Femur (tissue), 1 donor: Measurements from ENCODE around the gene CASK.

Experiments
- DNase-seq: peaks from one replicate; pipeline ENCODE4 v3.0.0-alpha.2; 2017

The CASK gene

DNA sequence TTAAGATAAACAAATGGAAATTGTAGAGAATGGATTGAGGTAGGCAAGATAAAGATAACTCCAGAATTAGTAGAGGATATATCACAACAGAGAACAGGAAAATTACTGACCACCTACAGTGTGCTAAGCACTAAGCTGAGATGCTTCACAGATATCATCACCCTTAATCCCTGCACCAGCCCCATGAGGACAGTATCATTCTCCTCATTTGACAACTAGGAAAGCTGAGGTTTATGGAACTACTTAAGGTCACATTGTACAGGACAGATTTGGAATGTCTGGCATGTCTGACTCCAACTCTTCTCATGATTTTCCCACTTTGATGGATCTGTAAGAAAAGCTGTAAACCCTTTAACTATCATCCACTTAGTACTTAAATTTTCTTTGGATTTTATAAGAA, 95.5 kb downstream of the CASK start:
- DNase-seq = no peak

DNA sequence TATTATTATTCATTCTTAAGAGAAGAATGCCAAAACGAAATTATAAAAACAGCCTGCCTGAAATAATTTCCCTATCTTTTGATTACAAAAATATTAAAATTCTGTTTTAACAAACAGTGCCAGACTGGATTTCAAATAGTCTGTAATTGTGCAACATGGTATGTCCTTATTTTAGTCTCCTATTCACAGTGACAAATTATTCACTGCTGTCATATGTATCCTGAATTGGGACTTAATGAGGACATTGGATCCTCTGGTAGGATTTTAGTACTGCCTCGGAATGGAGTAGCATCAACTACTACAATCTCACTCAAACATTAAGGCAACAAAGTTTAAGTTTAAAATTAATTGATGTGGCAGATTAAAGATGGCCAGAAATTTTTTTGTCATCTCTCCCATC, 97.6 kb downstream of the CASK start:
- no peak for DNase-seq

DNA sequence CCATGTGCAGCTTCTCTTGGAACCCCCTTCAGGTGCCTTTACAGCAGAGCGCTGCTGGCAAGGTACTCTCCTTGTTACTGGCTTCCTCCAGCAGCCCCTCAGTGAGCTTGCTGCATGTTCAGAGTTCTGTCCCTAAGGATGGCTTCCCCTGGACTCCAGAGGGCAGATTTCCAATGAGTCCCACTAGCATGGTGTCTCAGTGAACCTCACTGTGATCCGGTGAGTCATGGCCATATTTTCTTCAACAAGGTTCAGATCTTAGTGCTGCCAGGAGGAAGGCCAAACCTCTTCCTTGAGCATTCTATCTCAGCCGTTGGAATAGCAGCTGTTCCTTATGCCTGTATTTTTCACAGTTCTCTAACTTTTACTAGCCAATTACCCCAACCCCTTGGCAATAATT, 98.8 kb downstream of the CASK start:
- DNase-seq = no peak

DNA sequence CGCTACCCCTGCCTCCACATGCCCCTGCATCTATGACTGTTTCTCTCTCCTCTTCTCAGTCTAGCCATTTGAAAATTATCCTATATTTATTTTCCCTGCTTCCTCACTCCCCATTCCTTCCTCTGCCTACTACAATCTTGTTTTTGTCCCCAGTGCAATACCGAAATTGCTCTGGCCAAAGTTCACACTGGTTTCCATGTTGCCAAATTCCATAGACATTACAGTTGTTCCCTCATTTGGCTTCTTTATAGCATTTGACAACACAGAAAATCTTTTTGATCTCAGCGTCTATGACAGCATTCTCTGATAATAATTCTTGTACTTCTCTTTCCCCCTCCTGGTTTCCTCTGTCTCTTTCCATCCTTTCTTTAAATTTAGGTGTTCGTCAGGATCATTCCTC, 100.0 kb downstream of the CASK start:
- no peak for DNase-seq

DNA sequence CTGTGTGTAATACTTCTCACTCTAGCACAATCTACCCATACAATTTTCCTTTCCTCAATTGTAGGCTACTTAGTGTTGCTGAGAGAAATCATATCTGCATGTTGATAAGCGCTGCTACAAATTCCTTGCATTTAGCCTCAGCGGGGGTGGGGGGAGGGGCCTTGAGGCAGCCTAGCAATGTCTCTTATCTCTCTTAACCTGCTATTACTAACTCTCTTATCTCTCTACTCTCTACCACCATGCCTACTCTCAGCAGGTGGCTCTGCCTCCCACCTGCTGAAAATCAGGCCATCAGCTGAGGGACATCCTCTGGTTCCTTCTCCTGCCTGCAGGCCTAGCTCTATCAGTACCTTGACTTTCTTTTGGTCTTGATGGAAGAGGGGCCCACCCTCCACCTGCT, 100.5 kb downstream of the CASK start:
- no peak for DNase-seq

DNA sequence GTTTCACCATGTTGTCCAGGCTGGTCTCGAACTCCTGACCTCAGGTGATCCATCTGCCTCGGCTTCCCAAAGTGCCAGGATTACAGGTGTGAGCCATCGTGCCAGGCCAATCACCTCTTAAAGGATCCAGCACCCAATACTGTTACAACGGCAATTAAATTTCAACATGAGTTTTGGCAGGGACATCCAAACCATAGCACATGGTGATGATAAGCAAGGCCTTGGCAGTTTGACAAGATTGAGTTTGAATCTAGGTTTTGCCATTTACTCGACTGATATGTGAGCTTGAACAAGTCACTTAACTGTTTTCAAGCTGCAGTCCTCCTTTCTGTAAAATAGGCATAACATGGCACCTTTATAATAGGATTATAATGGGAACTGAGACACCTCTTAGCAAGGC, 115.3 kb downstream of the CASK start:
- DNase-seq = no peak

DNA sequence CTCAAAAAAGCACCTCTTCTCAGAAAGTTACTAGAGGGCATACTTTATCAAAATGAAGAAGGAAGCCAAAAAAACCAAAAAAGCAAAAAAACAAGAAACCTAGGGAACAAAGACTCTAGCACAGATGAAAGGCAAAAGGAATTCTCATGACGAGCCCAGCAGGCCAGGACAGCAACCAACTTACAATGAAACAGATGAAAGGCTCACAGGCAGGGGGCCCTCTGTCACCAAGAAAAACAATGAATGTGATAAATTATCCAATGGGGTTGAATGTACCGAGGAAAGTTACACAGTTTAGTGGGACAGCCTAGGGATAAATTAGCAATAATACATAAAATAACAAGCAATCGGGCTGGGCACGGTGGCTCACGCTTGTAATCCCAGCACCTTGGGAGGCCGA, 120.4 kb downstream of the CASK start:
- no peak for DNase-seq

DNA sequence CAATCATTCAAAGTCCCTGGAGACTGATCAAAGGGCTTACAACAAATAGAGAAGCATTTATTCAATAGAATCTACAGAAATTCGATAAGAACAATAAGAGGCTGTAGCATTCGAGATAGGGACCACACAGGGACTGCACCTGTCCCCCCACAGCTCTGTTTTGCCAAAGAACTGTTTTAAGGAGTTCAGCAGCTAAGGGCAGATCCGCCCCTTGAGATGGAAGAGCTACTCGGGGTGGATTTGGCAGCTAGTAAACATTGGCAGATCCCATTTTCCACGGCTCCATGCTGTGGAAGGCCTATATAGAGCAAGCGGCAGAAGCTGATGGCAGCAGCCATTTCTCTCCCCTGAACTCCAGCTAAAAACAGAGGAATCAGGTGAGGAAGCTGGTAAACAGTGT, 123.7 kb downstream of the CASK start:
- DNase-seq = no peak

DNA sequence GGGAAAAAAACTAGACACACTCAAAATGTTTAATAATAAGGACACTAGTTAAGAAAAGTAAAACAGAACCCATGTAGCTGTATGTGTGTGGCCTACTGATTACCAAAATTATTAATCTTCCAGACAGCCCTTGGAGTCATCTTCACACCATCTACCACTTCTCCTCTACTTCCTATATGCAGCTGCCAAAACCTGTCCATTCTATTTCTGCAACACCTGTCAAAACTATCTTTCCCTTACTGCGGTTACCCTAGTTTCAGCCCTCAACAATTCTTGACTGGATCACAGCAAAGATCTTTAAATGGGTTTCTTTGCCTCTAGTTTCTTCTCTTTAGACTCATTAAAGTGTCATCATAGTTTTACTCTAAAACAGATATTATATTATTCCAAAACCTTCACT, 126.8 kb downstream of the CASK start:
- DNase-seq = no peak

DNA sequence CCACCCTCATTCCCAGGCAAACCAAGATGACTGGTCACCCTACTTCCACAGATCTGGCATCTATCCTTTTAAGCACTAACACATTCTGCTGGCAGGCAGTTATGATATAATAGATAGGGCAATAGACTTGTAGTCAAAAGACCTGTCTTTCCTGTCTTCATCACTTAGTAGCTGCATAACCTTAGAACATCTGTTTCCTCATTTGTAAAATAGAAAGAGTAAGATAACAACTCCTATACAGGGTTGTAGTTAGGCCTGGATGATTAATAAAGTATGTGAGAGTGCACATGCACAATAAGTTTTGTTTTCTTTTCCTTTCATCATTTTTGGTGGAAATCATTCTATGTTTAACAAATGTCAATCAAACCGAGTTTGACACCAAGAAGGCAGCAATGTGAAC, 127.3 kb downstream of the CASK start:
- DNase-seq = no peak

DNA sequence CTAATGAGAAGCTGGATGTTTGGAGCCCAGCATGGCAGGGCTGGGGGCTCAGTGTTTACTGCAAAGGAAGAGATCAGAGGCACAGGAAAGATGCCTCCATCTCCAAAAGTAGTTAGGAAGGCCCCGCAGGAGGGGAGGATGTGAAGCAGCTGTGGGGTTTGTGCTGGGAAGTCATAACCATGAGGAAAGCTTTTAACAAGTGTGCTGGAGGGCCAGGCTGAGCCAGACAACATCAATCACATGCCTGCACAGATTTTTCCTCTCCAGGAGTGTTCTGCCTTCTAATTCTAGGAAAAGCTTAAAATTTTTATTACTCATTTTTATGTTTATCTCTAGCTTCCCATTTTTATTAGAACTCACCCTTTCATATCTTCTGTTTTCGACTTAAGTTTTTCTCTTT, 134.0 kb downstream of the CASK start:
- peak; percentile 28 for DNase-seq

DNA sequence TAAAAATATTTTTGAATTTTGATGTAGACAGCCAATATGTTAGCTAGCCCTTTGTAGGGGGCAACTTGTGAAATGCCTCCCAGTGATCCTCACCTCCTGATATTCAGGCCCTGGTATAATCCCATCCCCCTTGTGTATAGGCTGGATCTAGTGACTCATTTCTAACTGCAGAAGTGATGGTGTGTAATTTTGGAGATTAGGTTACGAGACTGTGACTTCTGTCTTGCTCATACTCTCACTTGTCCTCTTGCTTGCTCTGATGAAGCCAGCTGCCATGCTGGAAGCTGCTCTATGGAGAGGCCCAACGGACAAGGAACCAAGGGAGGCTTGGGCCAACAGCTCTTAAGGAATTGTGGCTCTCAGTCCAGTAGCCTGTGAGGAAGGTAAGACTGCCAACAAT, 137.7 kb downstream of the CASK start:
- no peak for DNase-seq

DNA sequence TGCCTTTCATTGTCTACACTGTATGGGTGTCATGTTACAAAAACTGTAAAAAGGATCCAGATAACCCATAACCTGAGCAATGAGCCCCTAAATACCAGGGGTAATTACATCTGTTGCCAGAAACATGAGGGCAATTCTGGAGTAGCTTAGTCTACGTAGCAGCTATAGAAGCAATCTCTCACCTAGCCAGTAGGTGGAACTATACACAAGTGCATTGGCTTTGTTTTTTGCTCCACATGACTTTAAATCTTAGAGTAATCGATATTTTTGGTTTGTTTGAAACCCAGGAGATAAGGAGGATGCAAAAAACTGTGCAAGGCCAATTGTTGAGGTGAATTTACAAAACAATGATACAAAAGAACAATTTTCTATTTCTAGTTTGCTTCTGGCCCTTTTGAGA, 141.9 kb downstream of the CASK start:
- no peak for DNase-seq

DNA sequence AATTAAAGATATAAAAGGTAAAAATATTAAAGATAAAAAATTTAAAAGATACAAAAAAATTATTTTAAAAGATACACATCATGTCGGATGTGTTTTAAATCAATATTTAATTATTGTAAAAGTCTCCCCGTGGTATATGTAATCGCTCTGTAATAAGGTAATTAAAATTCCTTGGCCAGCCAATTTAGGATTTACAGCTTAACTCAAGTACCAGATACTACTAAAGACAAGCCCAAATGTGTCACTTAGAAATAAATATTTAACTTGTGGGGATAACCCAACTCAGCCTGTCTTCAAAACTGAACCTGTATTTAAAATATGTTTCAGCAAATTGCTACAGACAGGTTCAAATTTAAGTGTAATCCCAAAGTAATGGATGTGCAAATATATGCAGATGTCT, 143.4 kb downstream of the CASK start:
- DNase-seq = no peak

DNA sequence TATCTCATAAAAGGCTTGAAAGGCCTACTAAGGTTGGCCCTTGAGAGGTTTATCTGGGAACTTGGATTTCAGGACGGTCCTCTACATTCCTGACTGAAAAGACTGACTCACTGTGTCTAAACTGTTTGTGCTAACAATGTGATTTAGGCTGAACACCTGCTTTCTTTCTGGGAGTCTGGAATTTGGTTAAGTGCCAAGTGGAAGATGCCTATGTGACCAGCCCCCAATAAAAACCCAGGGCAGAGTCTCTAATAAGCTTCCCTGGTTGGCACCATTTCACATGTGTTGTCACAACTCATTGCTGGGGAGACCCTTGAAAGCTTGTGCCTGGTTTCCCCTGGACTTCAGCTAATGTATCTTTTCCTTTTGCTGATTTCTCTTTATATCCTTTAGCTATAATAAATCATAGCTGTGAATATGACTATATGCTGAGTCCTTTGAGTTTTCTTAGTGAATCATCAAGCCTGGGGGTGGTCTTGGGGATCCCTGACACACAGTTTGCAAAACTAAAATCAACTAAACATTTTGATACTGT, 144.3 kb downstream of the CASK start:
- DNase-seq = peak; percentile 22

DNA sequence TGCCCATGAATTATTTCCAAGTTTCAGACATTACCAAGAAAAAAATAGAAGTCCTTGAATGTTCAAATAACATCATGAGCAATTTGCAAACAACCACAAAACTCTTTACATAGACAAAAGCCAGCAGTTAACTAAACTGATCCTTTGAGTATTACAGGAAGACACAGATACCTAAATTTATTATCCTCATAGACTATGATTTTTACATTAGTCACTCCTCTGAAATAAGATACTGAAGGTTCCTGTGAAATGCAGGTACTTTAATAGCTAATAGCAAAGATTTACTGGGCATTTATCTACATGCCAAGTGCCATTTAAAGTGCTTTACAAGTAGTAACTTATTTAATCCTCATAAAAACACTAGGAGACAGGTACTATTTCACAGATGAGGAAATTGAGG, 161.7 kb downstream of the CASK start:
- DNase-seq = no peak

DNA sequence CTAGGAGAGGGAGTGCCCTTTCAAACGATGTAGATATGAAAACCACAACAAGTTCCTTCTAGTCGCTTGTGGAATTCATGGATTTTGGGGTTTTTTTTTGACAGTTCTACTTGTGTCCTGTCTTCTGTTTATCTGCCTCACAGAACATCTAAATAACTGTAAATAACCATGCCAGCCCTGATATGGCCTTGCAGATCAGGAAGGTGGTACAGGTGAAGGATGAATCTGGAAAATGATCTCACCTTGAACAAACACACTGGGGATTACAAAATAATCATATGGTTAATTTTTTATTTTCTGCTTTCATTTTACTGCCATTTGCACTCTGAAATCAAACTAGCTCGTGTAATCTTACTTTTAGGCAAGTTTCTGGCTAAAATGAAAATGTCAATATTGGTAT, 162.2 kb downstream of the CASK start:
- DNase-seq = no peak

DNA sequence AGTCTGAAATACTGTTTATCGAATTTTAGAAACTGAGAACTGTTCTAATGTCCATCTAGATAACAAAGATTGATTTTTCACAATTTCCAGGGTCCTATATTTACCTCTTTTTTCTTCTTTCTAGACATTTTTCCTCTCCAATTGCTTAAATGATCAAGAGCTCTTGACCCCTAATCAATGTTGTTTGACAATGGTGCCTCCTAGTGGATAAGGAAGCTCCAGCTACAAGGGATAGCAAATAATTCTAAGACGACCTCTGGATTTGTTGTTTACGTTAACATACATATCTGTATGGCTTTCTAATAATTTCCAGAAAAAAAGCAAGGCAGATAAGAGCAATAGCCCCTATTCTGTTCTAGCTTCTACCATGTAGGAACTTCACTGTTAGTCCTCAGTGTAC, 163.5 kb downstream of the CASK start:
- no peak for DNase-seq

DNA sequence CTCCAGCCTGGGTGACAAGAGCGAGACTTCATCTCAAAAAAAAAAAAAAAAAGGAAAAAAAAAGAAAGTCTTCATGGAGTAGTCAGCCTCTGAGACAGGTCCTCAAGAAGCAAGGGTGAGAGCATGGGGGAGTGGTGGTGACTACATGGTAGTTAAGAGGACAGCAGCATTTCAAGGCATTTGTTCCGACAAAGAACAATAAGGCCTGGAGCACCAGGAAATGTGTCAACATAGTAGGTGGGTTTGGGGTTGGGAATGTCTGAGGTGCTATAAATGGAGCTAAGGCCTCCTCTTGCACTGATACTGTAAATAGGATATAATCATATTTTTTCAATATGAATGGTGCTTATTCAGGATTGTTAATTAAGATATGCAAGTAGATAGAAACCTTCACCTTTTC, 165.0 kb downstream of the CASK start:
- DNase-seq = no peak

DNA sequence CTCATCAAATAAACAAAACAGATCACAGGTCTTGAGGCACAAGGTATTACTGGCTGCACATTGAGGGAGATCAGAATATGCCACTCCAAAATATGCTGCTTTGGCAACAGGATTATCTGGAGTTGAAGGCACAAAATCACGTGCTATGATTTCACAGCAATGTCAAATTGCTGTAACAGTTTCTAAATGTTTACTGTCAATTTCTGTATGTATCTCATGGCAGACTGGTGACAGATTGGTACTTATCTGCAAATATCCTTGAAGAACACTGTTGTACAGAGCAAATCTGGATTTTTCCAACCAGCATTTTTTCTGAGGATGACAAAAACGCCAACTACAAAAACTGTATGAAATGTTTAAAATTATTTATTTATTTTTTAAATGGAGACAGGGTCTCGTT, 172.6 kb downstream of the CASK start:
- no peak for DNase-seq

DNA sequence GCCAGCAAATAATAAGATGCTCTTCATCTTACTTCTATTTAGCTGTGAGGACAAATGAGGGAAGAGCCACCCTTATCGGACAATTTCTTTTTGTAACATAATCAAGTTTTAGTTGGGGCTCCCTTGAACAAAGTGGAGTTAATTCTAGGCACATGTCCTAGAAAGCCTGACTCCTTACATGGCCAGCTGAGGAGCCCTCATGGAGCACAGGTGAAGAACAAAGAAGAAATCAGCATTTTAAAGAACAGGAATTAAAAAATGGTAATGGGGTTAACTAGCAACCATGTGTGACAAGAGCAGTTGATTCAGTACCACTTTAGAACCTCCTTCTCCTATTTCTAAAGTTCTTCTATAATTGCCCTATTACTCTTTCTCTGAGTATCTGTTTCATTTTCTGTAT, 183.5 kb downstream of the CASK start:
- no peak for DNase-seq

DNA sequence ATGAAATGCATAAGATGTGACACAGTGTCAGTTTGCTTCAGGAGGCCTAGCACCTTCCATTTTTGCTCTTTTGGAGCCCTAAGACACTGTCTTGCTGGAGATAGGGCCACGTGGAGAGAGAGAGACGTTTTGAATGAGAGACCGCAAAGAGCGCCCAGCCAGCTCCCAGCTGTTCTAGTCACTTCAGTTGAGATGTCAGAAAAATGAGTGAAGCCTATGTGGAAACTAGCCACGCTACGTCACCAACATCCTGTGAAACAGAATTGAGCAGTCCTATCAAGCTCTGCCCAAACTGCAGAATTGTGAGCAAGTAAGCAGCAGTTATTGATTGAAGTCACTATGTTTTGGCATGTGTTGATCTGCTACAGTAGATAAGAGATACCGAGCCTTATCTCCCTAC, 186.3 kb downstream of the CASK start:
- DNase-seq = no peak

DNA sequence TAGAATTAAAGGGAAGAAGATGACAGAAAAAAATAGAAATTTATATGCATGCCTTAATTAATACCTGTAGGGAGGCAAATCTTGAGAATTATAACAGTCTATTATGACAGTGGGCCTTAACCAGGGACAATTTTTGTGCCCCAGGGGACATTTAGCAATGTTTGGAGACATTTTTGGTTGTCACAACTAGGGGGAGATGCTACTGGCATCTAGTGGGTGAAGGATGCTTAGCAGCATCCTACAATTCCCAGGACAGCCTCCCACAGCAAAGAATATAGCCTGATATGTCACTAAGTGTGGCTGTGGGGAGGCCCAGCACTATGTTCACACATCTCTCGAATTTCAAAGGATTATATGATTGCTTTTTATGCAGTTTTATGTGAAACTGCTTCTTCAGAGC, 188.8 kb downstream of the CASK start:
- DNase-seq = no peak

DNA sequence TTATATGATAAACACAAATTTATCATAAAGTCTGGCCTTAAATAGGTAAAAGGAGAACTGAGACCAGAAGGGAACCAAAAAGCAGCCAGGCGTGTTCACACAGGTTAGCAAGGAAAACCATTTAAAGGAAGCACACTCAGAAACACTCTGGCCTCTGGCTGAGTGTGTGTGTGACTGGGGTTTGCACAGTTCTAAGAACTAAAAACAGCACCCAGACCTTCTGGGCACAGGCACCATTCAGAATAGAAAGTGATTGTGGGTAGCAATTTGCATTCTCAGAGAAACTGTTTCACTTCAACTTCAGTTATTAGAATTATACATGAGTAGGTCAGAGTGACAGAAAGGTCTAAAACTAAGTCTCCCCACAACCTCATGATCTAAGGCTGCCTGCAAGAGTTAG, 189.4 kb downstream of the CASK start:
- DNase-seq = no peak

DNA sequence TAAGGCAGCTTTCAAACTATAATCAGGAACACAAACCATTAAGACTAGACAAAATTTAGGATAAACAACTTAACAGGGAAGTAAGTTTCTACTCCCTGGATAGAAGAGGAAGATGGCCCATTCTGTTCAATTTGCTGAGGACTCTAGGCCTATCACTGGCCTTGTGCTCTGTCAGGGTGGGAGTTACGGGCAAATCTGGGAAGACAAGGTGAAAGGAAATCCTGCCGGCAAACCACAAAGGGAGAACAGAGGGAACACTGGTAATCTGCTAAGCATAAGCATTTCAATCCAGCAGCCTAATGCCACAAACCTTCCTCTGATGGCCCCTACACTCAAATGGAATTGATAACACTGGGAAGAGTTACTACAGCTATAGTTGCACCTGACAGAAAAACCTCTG, 191.1 kb downstream of the CASK start:
- no peak for DNase-seq

DNA sequence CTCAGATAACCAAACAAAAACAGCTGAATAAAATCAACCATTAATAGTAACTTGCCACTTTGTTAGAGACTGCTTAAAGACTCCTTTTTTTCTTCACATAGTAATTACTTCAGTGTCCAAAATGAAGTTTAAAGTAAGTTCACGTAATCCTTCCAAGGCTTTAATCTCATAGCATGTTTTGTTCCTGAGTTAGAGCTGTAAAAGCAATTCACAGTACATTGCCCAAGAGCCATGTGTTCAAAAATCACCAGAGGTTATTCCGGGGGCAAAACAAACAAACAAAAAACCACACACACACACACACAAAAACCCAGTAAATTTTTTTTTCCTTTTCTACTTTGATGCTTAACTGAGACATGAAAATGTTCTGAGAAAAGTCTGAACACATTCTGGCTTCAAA, 193.3 kb downstream of the CASK start:
- no peak for DNase-seq
